Activated T-helper 1 cell treated with anti-CD3 and anti-CD28 coated beads, Interleukin-12 subunit alpha, Interleukin-12 subunit beta, Interleukin-2, Interleukin-4 antibody, amounts not matched to agents 30 ng/mL and 10 ng/mL and 1 ng/mL, durations not matched to agents 14 hours and 24 hours and 36 hours (primary cell): ENCODE measurements around the gene OR6S1. TPM values are rescaled to one million over a fixed set of nuclear protein-coding genes. Genes with fewer than 3 reads are reported as not detected.
"Not testable (repeated sequence)": the region's sequence is repeated elsewhere in the genome, so short reads cannot be mapped to it uniquely, and the experiment has no call there.

Source experiments
- DNase-seq: peaks from one replicate; pipeline ENCODE4 v3.0.0; 2021; ENCODE audit warnings: low spot score
- H3K27ac Mint-ChIP-seq: one replicate; pipeline ENCODE4 v1.8.0; 2021; ENCODE audit warnings: mild to moderate bottlenecking, mixed read lengths
- H3K27me3 Mint-ChIP-seq: one replicate; pipeline ENCODE4 v1.8.0; 2022; ENCODE audit warnings: mild to moderate bottlenecking, moderate library complexity, mixed read lengths; ENCODE audit not compliant: insufficient read depth
- H3K36me3 Mint-ChIP-seq: one replicate; pipeline ENCODE4 v1.8.0; 2021; ENCODE audit warnings: low read depth, mixed read lengths
- H3K4me1 Mint-ChIP-seq: one replicate; pipeline ENCODE4 v1.8.0; 2021; ENCODE audit warnings: low read depth, mixed read lengths
- H3K4me3 Mint-ChIP-seq: one replicate; pipeline ENCODE4 v1.8.0; 2021; ENCODE audit warnings: mild to moderate bottlenecking, moderate library complexity, mixed read lengths
- H3K9me3 Mint-ChIP-seq: one replicate; pipeline ENCODE4 v1.8.0; 2021; ENCODE audit warnings: mixed read lengths
- intact Hi-C: fragments of 100-400 bp; cut with micrococcal nuclease; formaldehyde crosslinking; loops from one replicate; pipeline ENCODE4 v1.15.1; 2024
- total RNA-seq: library from RNA; stranded (reverse); gene quantifications from 2 replicates; pipeline ENCODE4 v1.2.3, GENCODE V29; 2022

The OR6S1 gene
- total RNA-seq, 1 donor from 2014 or later: not detected

DNA sequence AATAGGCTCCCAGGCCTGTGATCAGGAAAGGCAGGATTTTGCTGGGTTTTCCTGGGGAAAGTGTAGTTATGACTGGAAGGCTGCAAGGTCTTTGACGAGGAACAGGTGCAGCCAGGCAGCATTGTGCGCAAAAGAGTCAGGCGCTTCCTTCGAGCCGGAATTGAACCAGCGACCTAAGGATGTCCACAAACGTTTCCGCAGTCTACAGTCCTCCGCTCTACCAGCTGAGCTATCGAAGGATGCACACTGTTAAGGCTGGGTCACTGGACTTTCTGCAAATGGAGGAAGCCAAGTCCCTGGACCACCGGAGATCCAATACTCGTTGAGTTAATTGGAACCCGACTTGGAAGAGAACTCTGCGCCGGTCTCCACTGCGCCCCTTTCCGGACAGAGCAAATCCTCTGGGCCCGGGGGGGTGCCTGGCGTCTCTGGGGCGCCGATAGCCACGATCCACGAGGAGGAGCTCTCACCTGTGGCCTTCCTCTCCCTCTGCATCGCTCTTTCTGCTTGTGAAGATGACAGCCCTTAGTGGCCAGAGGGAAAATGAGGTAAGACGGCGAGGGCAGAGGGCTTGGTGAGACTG, 18.4 kb upstream of the OR6S1 start:
- DNase-seq: no peak
- H3K4me3 Mint-ChIP-seq: no peak overlapping the region
- H3K36me3 Mint-ChIP-seq: no peaks in the 10 kb centered on the region
- H3K9me3 Mint-ChIP-seq: no peaks in the 10 kb centered on the region
- no peak overlapping the region for H3K27ac Mint-ChIP-seq
- H3K4me1 Mint-ChIP-seq: peaks cover 32% of the 10 kb centered on the region
- intact Hi-C loops: loop anchor here (5.0 kb wide), 1 partner anchor 1142 kb away; no protein-coding TSS in a partner anchor
- H3K27me3 Mint-ChIP-seq: peaks cover 37% of the 10 kb centered on the region

DNA sequence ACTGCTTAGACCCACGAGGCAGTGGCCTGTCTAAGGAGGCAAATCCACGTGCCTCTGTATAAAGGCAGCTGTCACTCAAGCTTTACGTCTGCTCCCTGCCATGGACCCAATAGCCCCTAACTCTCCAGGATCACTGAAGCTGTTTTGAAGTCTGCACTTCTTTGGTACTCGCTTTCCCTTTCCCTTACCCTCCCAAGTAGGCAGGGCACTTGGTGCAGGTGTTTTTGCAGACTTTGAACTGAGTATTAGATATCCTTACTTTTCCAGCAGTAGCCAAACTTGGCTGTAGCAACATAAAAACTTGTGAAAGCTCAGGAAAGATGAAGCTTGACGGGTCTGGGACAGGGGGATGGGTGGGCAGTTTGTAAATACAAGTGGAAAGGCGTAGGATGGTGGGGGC, 17.8 kb upstream of the OR6S1 start:
- Mint-ChIP-seq H3K4me1 (peaks cover 33% of the 10 kb centered on the region), H3K36me3 (no peaks in the 10 kb centered on the region), H3K4me3 (no peak overlapping the region), H3K27me3 (peaks cover 40% of the 10 kb centered on the region), H3K9me3 (no peaks in the 10 kb centered on the region), H3K27ac (no peak overlapping the region)
- intact Hi-C loops: no loop called here
- no peak for DNase-seq

DNA sequence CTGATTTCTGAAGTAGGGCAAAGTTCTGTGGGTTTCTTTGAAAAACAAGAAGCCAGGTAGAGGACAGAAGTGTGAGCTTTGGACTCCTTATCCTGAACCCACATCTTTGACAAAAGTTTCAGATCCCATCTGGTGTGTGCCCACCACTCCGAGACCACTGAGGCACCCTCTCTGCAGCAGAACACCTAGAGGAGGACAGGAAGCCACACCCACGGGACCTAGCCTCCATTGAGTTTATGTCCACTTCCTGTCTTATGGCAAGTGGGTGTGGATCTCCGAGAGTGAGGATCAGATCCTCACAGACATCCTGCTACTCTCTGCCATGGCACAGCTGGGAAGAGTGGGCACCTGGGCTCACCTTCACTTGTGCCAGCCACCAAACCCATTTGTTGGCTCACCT, 16.8 kb upstream of the OR6S1 start:
- intact Hi-C loops: no loop called here

GRCh38 chr14:20657216-20658211, 16.0 kb upstream of the OR6S1 start:
- no peaks in the 10 kb centered on the region for H3K9me3 Mint-ChIP-seq
- H3K4me1 Mint-ChIP-seq: peaks cover 35% of the 10 kb centered on the region
- H3K27ac Mint-ChIP-seq: no peak overlapping the region
- peaks cover 52% of the 10 kb centered on the region for H3K27me3 Mint-ChIP-seq
- no peaks in the 10 kb centered on the region for H3K36me3 Mint-ChIP-seq
- DNase-seq: no peak
- H3K4me3 Mint-ChIP-seq: no peak overlapping the region
- intact Hi-C loops: no loop called here

More for the DNA sequence above, 16.8 kb upstream of the OR6S1 start:
- Mint-ChIP-seq H3K4me3 (no peak overlapping the region), H3K36me3 (no peaks in the 10 kb centered on the region), H3K27ac (no peak overlapping the region), H3K9me3 (no peaks in the 10 kb centered on the region), H3K4me1 (peaks cover 35% of the 10 kb centered on the region), H3K27me3 (peaks cover 49% of the 10 kb centered on the region)
- DNase-seq: no peak

DNA sequence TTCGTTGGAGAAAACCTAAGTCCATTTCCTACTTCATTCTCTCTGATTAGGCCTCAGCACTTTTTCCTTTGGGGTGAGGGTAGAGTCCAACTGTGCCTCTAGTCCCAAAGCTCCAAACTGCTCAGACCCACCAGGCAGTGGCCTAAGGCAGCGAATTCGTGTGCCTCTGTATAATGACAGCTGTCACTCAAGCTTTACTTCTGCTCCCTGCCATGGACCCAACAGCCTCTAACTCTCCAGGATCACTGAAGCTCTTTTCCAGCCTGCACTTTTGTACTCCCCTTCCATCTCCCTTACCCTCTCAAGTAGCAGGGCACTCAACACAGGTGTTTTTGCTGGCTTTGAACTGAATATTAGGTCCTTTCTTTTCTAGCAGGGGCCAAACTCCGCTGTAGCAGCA, 14.8 kb upstream of the OR6S1 start:
- intact Hi-C loops: no loop called here
- H3K4me1 Mint-ChIP-seq: peaks cover 25% of the 10 kb centered on the region
- no peaks in the 10 kb centered on the region for H3K36me3 Mint-ChIP-seq
- H3K4me3 Mint-ChIP-seq: no peak overlapping the region
- H3K27me3 Mint-ChIP-seq: peaks cover 60% of the 10 kb centered on the region
- H3K9me3 Mint-ChIP-seq: no peaks in the 10 kb centered on the region
- no peak overlapping the region for H3K27ac Mint-ChIP-seq
- DNase-seq: no peak

- Mint-ChIP-seq H3K9me3 (no peaks in the 10 kb centered on the region), H3K27ac (no peak overlapping the region), H3K27me3 (peaks cover 63% of the 10 kb centered on the region), H3K36me3 (no peaks in the 10 kb centered on the region), H3K4me1 (peaks cover 24% of the 10 kb centered on the region), H3K4me3 (no peak overlapping the region)
- intact Hi-C loops: no loop called here
- no peak for DNase-seq
Measured at GRCh38 chr14:20655851-20656250, 14.4 kb upstream of the OR6S1 start.

DNA sequence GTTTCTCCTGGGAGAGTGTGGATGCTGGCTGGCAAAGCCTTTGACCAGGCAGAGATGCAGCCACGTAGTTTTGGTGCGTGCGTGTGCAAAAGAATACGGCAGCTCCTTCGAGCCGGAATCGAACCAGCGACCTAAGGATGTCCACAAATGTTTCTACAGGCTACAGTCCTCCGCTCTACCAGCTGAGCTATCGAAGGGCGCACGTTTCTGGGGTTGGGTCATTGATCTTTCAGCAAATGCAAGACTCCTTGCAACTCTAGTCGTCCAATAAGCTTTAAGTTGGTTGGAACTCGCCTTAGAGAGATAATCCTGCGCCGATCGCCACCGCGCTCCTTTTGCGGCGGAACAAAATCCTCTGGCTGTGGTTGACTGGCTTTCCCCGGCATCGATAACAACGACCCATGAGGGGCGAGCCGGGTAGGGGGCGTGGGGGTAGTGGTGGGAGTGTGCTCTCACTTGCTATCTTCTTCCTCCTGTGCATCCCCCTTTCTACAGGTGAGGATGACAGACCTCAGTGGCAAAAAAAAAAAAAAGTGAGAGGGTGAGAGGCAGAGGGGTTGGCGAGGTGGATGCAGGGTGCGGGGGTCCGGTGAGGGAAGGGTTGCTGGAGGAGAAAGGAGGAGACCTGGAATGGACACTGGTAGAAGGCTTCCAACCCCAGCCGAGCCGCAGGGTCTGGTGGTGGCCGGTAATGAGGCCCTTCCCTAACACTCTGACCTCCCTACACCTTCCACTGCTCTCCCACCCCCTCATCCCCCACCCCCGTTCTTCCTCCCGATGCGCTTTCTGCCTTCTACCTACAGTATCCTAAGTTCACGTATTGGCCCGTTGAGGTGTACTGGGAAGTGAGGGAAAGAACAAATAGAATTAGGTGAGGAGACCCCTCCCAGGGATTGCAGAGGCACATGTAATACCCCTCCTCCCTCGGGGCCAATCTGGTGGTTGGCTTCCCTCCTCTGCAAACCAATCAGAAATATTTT, 11.8 kb upstream of the OR6S1 start:
- Mint-ChIP-seq H3K9me3 (no peaks in the 10 kb centered on the region), H3K27me3 (peaks cover 72% of the 10 kb centered on the region), H3K4me3 (peak overlapping the region; percentile 63), H3K36me3 (no peaks in the 10 kb centered on the region), H3K4me1 (peaks cover 24% of the 10 kb centered on the region), H3K27ac (no peak overlapping the region)
- DNase-seq: peak; percentile 37
- intact Hi-C loops: loop anchor here (1.0 kb wide), 4 partner anchors 10 to 40 kb away; no protein-coding TSS in a partner anchor

- peaks cover 47% of the 10 kb centered on the region for H3K27me3 Mint-ChIP-seq
- intact Hi-C loops: no loop called here
- DNase-seq: no peak
- H3K9me3 Mint-ChIP-seq: no peaks in the 10 kb centered on the region
- no peaks in the 10 kb centered on the region for H3K4me1 Mint-ChIP-seq
- H3K27ac Mint-ChIP-seq: no peak overlapping the region
- no peaks in the 10 kb centered on the region for H3K36me3 Mint-ChIP-seq
- no peak overlapping the region for H3K4me3 Mint-ChIP-seq
Measured at GRCh38 chr14:20645481-20645880, 4.0 kb upstream of the OR6S1 start.

DNA sequence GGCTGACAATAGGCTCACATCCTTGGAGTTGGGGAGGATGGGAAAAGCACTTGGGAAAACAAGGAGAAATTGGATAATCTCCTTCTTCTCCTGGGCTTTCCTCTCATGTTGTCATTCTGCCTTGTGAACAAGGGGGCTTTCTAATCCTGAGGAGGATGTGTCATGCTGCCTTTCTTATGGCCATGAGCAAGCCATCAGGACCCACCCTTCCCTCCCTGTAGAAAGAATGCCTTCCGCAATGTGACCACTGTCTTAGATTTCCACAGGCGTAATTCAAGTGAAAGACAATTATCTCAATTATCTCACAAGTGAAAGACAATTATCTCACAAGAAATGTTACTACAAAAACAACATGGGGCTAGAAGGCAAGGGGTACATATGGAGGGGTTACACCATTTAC, 3.0 kb upstream of the OR6S1 start:
- no peak overlapping the region for H3K27ac Mint-ChIP-seq
- no peak for DNase-seq
- no peaks in the 10 kb centered on the region for H3K4me1 Mint-ChIP-seq
- H3K9me3 Mint-ChIP-seq: no peaks in the 10 kb centered on the region
- H3K27me3 Mint-ChIP-seq: peaks cover 45% of the 10 kb centered on the region
- intact Hi-C loops: no loop called here
- H3K4me3 Mint-ChIP-seq: no peak overlapping the region
- no peaks in the 10 kb centered on the region for H3K36me3 Mint-ChIP-seq

DNA sequence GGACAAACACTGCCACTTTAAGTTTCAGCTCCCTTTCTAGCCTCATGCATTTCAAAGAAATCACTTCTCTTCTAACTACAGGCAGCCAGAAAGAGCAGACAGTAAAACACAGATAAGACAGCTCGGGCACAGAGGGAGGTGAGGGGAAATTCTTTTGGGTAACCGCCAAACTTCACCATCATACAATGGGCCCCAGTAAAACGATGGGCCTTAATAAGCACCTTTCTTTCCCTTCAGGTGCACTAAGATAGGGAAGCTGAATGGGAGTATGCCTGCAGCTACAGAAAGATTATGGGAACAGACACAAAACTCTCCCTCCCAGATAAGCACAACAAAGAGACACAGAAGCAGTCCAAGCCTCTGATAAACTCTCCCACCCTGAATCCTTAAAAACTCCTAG, 1.3 kb upstream of the OR6S1 start:
- H3K4me1 Mint-ChIP-seq, DNase-seq, H3K4me3 Mint-ChIP-seq, H3K36me3 Mint-ChIP-seq, H3K27ac Mint-ChIP-seq, H3K9me3 Mint-ChIP-seq, intact Hi-C loops: not testable (repeated sequence)
- peaks cover 36% of the 10 kb centered on the region for H3K27me3 Mint-ChIP-seq

DNA sequence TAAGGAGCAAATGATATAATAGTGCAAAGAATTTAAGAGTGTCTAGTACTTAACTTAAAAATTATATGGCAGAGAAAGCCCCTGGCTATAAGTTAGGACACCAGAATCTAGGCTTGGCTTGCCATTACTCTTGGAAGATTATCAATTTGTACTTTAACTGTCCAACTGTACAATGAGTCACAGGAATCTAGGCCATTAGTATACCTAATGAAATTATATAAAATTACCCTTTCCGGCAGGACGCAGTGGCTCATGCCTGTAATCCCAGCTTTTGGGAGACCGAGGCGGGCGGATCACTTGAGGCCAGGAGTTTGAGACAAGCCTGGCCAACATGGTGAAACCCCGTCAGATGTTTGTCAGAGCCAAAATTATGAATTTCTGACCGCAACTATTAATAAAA, 691 bp upstream of the OR6S1 start:
- Mint-ChIP-seq H3K4me1 (no peaks in the 10 kb centered on the region), H3K27me3 (peaks cover 34% of the 10 kb centered on the region), H3K27ac (no peak overlapping the region), H3K4me3 (no peak overlapping the region), H3K36me3 (no peaks in the 10 kb centered on the region), H3K9me3 (no peaks in the 10 kb centered on the region)
- no peak for DNase-seq
- intact Hi-C loops: no loop called here

DNA sequence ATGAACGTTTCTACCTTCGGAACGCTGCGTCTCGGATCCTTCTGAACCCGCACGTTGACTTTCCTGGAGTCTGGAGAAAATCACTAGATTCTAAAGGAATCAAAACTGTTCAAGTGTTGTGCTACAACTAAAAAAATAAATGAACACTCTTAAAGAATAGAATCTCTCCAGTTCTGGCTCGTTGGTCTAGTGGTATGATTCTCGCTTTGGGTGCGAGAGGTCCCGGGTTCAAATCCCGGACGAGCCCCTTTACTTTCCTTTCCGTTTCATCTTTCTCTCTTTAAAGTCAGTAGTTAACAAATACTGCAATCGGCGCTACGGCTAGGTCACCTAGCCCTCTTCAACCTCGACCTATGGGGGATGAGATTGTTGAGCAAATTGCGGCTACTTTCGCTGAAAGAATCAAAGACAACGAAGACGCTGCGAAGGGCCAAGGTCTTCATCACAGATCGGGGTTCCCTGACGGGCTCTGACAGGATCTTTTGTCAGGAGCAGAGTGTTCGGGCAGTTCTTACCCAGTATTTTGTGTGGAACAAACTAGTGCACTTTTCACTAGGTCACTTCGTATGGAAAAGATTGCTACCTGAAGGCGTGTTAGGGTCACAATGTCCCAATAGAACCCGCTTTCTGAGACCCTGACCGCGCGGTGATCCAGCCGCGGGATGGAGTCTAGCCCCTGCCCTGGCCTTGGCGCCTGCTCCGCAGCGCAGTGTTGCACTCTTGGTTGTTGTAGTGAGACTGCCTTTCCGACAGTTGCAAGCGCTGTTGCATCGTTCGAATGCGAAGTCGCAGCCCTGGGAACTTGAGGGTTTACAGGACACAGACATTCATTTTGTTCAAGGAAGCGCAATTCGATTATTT, 8.4 kb downstream of the OR6S1 start:
- intact Hi-C loops: loop anchor here (1.0 to 5.0 kb wide), 8 partner anchors 8 to 339 kb away; partner anchors contain the start of gene PARP2
- DNase-seq: peak; percentile 53
- peak overlapping the region; percentile 91 for H3K27ac Mint-ChIP-seq
- H3K4me3 Mint-ChIP-seq: peak overlapping the region; percentile 85
- H3K9me3 Mint-ChIP-seq: peaks cover 4% of the 10 kb centered on the region
- H3K27me3 Mint-ChIP-seq: peaks cover 74% of the 10 kb centered on the region
- H3K4me1 Mint-ChIP-seq: peaks cover 54% of the 10 kb centered on the region
- H3K36me3 Mint-ChIP-seq: peaks cover 3% of the 10 kb centered on the region
